GM18498 (cell line): ENCODE data around the gene KLF6.

Experiments used
- ATAC-seq: cut with Tn5 transposase; IDR thresholded peaks from one replicate; pipeline ENCODE4 v1.9.1; 2021; ENCODE audit warnings: mild to moderate bottlenecking, moderate library complexity; ENCODE audit not compliant: unreplicated experiment

Gene KLF6

DNA sequence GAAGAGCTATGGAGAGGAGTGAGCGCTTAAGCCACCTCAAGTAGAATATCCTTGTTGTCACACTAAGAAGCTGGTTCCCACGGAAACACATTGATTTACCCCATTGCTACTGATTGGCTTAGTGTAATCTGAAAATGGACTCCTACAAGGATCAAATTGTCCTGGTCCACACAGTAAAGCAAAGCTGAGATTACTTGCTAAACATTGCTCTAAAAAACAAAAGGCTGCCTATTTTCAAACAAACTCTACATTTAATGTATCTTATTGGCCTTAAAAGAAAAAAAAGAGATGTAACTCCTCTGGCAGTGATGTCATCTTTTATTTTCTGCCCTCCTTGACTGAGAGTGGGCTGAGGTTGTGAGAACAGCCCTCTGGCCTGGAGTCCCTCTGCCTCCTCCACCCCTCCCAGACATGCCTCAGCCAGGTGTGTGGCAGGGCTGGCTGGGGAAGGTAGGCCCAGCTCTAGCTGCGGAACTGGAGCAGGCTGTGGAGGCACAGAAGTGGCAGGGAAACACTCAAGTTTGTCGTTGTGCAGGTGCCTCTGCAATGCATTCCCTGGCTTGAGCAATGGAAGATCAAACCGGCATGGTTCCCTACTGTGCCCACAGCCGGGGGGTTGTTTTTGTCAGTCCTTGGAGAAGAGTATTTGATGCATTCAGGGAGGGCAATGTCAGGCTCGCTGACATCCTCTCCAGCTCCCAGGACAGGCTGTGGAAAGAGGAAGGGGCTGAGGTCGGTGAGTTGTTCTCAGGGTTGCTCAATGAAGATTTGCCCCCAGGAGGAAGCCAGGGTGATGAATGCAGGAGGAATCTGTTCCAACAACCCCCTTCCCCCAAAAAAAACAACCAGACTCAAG, 9.1 kb downstream of the KLF6 start:
- no peak for ATAC-seq

DNA sequence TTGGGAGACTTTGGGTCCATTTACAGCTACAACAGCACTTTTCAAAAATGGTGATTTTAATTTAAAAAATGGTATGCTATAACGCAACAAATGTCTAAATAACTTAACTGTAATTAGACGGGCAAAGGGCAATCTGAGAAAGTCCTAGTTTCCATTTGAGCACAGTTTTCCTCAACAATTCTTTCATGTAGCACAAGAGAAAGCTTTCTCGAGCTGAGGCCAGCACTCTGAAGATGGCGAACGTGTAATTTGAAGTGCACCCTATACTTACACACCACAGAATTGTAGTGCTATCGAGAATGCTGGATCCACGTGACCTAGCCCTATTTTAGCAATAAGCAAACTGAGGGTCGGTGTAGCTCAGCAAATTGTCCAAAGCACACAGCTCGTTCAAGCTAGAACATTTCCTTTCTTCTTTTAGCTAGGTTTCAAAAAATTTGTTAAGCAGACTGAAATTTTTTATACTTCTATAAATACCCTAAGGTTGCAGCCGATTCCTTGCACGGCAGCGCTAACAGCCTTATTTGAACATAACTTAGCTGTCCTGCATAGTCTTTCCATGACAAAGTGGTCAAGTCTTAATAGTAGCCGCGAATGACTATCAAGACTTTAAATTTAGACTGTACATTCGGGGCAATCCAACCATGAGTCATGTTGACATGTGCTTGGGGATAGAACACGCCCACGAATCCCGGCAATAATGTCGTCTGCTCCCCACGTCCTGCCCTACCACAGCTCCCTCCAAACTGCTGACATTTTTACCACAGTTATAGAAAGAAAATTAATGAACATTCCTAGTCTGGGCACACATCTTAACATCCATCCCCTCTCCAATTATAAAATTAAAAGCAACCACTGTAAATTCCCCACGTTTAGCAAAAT, 10.0 kb downstream of the KLF6 start:
- no peak for ATAC-seq

DNA sequence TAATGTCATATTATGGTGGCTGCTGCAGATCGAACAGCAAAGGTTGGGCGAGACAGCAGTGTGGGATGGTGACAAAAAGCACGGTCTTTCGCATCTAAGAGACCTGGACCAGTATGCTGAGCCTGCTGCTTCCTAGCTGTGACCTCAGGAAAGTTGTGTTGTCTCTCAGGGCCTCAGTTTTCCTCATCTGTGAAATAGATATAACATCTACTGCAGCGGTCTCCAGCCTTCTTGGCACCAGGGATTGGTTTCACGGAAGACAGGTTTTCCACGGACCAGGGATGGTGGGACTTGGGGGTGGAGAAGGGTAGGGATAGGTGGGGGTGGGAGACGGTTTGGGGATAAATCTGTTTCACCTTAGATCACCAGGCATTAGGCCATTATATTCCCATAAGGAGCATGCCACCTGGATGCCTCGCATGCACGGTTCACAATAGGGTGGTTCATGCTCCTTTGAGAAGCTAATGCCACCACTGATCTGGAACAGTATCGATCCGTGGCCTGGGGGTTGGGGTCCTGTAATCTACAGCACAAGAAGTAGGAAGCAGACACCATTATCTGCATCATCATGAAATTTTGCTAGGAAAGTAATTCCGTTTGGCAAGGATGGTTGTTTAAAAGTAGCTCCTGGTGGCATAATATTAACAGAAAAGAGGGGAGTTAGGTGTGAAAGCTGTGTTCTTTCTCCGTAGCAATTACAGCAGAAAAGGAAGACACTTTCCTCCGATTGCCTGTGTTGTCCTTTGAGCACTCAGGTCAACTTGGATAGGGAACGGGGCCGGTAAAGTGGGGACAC, 10.8 kb downstream of the KLF6 start:
- no peak for ATAC-seq

- ATAC-seq: no peak
These were observed 11.5 kb downstream of the KLF6 start for GRCh38 chr10:3773460-3774017.

GRCh38 chr10:3772361-3773171, 12.4 kb downstream of the KLF6 start:
- ATAC-seq: no peak

GRCh38 chr10:3770611-3771110, 14.3 kb downstream of the KLF6 start:
- no peak for ATAC-seq

GRCh38 chr10:3769556-3769955, 15.5 kb downstream of the KLF6 start:
- no peak for ATAC-seq

- no peak for ATAC-seq
These were observed 18.8 kb downstream of the KLF6 start for GRCh38 chr10:3766046-3766756.

- ATAC-seq: no peak
These were observed 19.9 kb downstream of the KLF6 start for GRCh38 chr10:3765146-3765545.

DNA sequence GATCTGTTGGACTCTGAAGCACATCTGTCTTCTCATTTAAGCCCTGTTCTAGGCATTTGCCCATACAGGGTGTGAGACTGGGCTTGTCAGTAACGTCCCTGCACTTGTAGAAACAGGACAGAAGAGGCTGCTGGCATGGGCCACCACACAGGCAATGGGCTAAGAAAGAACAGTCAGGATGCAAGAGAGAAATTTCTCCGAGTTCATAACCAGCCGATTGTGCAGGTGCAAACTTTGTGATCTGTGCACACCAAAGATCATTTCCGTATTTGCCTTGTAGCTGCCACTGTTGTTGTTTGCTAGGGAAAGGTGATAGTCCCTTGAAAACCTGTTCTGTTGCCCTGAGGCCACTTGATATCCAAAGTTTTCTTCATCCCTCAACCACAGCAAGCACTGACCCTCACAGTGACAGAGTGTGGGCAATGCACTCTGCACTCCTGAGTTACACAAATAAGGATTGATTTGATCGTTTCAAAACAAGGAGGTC, 20.3 kb downstream of the KLF6 start:
- no peak for ATAC-seq

GRCh38 chr10:3763852-3764625, 21.0 kb downstream of the KLF6 start:
- no peak for ATAC-seq

DNA sequence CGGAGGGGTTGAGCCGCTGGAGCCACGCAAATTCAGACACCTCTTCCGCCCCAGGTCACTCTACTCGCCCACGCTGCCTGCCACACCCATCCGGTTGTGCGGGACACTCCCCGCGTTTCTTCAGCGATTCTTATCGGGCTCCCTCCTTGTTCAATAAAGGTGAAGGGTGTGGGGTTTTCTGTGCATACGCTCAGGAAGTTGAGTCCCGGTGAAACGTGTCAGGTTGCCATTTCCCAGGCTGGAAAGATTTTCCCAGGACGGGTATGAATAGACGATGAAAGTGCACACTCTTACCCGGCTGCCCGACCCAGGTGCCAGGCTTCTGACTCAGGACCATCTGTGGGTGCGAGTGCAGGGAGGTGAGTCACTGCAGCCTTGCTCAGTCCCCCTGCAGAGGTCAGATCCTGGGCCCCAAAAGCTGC, 22.0 kb downstream of the KLF6 start:
- no peak for ATAC-seq

- no peak for ATAC-seq
These were observed 22.7 kb downstream of the KLF6 start for GRCh38 chr10:3762309-3762708.

GRCh38 chr10:3761904-3762303, 23.1 kb downstream of the KLF6 start:
- ATAC-seq: no peak

DNA sequence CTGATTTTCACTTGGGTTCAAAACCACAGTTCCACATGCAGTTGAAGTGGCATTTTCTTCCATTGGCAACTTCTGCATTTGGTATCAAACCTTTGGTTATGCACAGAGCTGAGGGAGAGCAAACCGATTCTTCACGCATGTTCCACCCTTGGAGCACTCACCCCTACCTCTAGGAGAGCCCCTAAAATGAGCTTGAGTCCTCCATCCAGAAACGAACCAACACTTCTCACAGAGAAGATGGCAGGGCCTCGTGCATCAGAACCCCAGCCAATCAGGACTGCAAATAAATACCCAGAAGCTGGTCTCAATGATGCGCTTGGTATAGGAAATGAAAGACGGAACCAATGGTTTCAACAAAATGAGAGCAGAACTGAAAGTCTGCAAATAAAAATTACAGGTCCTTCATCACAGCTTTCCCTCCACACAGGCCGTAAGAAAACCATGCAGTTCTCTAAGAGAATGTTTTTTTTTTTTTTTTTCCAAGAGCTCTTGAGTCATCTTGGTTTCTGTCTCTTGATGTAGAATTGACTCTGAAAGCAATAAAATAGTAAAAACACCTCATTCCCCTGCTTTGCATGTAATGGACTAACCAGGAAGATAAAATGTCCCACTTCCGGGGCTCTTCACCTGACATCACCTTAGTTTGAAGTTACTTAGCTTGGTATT, 23.9 kb downstream of the KLF6 start:
- peak; percentile 63 for ATAC-seq

DNA sequence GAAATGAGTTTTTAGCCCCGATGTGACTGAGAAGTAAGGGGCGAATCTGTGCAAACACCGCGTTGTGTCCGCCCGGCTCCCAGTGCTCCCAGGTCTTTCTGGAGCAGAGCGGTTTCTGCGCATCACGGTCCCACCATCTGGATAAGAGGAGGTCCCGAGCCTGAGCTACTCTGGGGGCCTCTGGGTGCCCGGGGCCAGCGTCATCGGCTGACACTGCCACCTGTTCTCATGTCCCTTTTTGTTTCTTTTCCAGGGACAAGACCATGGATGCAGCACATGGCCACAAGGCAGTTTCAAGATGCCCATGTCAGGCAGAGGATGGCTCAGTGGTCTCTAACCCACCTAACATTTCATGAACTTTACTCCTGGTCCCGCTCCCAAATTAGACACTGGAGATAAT, 24.9 kb downstream of the KLF6 start:
- no peak for ATAC-seq

DNA sequence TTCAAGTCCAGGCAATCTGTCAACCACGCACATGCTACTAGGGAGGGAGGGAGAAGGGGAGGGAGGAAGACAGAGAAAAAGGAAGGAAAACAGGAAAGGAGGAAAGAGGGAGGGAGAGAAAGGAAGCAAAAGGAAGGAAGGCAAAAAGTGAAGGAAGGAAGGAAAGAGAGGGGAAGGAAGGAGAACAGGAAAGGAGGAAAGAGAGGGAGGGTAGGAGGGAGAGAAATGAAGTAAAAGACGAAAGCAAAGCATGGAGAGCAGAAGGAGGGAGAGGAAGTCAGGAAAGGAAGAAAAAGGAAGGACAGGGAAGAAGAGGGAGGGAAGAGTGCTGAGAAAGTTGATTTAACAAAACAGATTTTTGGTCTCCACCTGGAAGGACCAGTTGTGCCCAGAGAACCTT, 25.6 kb downstream of the KLF6 start:
- no peak for ATAC-seq

- ATAC-seq: no peak
These were observed 26.5 kb downstream of the KLF6 start for GRCh38 chr10:3758491-3758970.
